HG02870 (cell line): ENCODE measurements around the gene PTPRM.

Experiments used
- ATAC-seq: cut with Tn5 transposase; IDR thresholded peaks from one replicate; pipeline ENCODE4 v1.9.1; 2021; ENCODE audit warnings: mild to moderate bottlenecking, moderate library complexity; ENCODE audit not compliant: unreplicated experiment

PTPRM gene

GRCh38 chr18:8197499-8197898 is 630.4 kb downstream of the PTPRM start:
- no peak for ATAC-seq

- no peak for ATAC-seq
Measured at GRCh38 chr18:8207996-8208395, 640.9 kb downstream of the PTPRM start.

DNA sequence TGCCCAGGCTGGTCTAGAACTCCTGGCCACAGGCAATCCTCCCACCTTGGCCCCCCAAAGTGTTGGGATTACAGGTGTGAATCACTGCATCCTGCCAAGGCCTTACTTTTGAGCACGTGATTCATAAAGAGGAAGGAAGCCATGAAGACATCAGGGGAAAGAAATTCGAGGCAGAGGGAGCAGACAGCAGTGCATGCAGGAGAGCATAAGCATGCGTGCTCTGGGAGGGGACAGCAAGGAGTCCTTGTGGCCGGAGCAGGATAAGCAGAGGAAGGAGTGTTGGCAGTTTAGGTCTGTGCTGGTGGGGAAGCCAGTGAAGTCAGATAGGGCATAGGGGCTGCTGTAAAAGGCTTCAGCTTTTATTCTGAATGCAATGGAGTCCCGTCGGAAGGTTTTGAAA is 641.6 kb downstream of the PTPRM start:
- no peak for ATAC-seq

DNA sequence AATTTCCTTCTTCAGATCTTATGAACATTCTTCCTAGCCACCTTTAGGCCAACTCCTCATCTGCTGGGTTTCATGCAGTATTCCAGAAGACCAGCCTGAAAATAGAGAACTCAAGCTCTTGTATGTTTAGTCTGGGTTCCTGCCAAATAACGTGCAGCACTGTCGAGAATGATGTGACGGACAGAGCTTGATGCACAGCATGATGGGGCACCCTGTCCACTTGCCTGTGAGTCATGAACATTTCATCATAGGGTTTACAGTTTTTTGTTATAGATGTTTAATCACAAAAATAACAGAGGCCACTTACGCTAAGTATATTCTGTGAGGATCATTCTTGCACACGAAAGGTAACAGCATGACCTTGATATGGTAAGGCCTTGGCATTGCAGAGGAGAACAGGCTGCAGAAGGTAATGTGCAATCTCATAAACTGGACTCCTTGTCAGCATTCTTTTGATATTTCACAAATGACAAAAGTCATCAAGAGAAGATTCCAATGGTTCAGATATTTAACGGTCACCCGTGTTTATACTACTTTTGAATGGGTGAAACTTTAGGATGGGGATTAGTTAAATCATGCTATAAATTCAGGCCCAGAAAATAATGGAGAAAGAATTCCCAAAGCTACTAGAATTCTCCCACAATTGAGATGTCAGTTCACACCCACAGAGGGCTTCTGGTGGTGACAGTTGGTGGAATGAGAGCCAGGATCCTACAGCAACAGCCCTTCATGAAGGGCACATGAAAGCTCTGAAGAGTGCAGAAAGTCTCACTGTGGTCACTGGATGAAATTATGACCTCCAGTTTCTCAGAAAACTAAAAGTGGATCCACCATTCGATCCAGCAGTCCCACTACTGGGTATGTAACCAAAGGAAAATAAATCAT is 646.0 kb downstream of the PTPRM start:
- no peak for ATAC-seq

DNA sequence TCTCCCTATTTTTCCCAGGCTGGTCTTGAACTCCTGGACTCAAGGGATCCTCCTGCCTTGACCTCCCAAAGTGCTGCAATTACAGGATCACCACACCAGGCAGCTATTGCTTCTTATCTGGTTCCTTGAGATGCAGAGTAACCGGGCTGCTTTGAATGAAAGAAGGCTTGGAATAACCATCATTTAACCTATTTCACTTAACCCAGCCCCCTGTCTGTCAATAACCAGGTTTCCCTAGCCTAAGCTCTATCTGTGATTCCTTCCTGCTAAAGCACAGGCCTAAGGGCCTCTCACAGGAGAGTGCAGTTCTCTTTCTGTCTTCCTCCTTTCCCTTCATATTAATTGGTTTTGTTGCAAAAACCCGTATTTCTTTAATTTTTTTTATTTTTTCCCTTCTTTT is 648.6 kb downstream of the PTPRM start:
- ATAC-seq: no peak

DNA sequence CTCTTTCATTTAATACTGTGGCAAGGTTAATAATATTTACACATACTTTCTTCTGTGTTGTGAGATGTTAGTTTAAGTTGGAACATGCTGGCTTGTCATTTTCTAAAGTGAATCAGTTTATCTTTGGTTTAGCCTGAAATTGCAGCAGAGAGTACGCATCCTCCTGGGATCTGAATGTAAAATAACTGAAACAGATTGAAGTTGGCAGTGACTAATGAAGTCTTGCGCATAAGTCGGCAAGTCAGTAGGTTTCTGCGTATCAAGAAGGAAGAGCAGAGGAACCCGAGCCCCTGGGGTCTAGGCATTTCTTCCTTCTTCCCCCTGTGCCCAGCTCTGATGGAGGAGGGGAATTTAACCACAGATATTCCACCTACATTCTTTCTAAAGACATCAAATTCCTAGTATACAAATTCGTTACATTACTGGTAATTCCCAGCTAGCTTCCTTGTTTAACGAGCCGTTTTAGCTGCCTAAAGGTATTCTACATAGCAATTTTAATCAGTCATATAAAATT is 650.0 kb downstream of the PTPRM start:
- ATAC-seq: no peak

- ATAC-seq: no peak
Measured at GRCh38 chr18:8218197-8218596, 651.1 kb downstream of the PTPRM start.

DNA sequence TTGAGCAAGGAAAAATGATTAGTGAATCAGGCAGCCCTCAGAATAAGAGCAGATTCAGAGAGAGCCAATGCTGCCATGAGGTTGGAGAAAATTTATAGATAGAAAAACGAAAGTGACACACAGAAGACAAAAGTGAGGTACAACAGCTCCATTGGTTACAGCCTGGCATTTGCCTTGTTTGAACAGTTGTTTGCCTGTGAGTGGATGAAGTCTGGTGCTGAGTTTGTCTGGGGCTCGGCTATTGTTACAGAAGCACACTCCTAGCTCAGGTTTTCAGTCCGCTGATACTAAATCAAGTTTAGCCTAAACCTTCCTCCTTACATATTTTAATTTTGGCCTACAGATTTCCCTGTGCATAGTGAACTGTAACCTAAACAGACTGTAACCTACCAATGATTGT is 654.3 kb downstream of the PTPRM start:
- no peak for ATAC-seq

DNA sequence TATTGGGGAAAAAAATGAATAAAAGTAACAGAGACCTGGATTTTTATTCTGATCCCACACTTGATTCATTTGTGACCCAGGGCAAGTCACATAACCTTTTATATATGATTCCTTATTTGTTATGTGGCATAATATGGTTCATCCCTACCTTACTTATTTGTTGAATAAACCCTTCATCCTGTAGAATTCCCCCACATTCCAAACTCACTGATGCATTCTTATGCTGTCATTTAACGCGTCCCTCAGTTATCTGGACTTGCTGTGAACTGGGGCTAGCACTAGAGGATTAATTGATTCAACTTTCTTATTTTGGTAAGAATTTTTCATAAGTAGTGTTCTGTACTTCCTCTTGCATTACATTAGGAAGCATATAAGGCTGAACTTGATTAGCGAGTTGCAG is 657.5 kb downstream of the PTPRM start:
- no peak for ATAC-seq

DNA sequence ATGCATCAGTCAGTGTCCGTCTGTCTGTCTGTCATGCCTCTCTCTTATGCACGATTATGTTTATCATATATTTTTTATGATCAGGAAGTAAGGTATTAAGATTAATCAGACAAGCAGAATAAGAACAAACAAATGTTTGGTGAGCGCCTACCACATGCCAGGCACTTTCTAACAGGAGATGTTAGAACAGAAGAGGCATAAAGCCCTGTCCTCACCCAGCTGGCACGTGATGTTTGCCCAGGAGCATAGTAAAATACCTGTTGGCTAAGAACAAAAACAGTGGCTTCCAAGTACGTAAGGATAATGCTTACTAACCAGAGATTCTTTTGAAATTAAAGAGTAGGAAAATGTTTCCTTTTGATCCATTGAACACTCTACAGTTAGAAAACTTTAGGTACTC is 661.9 kb downstream of the PTPRM start:
- no peak for ATAC-seq

- ATAC-seq: no peak
Measured at GRCh38 chr18:8229787-8230186, 662.7 kb downstream of the PTPRM start.

GRCh38 chr18:8231316-8231715 is 664.2 kb downstream of the PTPRM start:
- ATAC-seq: no peak

DNA sequence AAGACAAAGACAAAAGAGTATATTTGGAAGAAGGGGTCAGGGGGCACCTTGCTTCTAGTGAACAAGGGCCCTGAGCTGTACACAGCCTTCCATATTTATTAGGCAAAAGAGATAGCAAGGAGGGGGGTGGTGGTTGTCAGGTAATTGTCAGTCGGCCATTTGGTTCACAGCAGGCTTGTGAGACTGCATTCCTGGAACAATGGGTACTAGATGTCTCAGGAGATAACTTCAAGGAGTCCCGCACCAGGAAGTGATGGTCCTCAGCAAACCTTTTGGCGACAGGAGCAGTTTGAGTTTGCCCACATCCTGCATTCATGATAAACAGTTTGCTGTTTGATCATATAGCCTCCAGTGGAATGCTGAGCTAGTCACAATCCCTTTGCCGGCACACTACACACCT is 665.7 kb downstream of the PTPRM start:
- ATAC-seq: no peak

DNA sequence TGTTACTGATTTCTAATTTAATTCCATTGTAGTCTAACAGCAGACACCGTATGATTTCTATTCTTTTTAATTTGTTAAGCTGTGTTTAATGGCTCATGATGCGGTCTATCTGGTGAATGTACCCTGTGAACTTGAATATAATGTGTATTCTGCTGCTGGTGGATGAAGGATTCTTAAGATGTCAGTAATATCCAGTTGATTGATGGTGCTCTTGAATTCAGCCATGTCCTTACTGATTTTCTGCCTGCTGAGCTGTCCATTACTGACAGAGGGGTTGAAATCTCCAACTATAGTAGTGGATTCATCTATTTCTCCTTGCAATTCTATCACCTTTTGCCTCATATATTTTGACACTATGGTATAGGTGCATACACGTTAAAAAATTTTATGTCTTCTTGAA is 668.8 kb downstream of the PTPRM start:
- no peak for ATAC-seq

DNA sequence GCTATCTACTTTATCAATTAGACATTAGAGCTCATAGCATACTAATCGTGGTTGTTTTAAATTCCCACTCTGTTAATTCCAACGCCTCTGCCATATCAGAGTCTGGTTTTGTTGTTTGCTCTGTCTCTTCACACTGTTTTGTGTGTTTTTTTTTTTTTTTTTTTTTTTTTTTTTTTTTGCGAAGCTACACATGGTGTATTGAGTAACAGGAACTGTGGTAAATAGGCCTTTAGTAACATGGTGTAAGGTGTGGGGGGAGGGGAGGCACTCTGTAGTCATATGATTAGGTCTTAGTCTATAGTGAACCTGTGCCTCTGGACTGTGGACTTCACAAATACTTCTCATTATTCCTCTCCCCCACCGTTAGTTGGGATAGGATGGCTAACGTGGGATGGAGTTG is 671.4 kb downstream of the PTPRM start:
- no peak for ATAC-seq

- no peak for ATAC-seq
Measured at GRCh38 chr18:8241731-8242130, 674.6 kb downstream of the PTPRM start.

- ATAC-seq: no peak
Measured at GRCh38 chr18:8242151-8242696, 675.1 kb downstream of the PTPRM start.

- ATAC-seq: no peak
Measured at GRCh38 chr18:8247700-8248099, 680.6 kb downstream of the PTPRM start.

DNA sequence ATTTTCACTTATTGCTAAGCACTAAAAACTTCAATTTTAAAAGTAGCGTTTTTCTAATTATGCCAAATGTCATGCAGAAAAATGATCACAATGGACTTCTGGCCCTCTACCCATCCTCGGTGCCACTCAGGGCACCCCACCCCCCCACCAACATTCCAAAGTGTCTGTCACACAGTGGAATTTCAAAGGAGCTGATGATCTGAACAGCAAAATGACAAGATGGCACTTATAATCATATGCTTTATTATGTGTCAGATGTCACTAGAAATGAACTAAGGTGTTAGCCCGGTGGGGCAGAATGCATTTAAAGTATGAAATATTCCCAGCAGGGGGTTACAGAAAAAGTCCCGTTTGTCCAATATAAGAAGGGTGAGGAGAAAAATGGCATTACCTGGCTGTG is 681.5 kb downstream of the PTPRM start:
- no peak for ATAC-seq

- no peak for ATAC-seq
Measured at GRCh38 chr18:8249811-8250210, 682.7 kb downstream of the PTPRM start.

DNA sequence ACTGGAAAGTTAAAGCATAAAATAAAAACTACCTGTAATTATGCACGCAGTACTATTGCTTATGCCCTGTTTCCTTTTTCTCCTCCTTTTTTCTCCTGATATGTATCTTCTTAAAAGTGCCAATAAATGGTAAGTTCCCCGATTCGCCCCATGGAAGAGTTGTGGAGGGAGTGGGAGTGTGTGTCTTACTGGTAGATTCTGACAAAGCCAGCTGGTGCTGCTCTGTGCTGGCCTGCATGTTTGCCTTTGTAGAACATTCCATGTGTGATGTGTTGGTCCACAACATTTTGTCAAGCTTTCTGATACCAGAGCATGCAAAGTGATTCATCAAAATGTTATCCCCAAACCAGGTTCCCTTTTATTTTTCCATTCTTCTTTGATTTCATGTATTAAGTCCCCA is 685.3 kb downstream of the PTPRM start:
- no peak for ATAC-seq

DNA sequence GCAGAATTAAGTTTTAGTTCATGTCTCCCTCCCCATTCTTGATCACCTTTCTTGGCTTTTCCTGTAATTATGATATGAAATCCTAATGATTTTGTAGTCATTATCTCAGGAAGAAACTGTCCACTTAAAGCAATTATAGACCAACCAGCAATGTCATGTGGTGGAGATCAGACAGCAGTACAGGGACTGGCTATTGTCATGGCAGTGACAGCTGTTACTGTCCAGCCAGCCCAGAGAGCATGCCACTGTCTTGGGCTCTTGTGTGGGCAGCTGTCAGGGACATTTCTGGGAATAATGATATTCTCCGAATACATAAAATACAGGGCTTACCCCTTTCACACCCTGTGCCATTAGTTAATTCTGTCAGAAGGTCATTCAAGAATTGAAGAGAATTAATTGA is 686.8 kb downstream of the PTPRM start:
- ATAC-seq: no peak

DNA sequence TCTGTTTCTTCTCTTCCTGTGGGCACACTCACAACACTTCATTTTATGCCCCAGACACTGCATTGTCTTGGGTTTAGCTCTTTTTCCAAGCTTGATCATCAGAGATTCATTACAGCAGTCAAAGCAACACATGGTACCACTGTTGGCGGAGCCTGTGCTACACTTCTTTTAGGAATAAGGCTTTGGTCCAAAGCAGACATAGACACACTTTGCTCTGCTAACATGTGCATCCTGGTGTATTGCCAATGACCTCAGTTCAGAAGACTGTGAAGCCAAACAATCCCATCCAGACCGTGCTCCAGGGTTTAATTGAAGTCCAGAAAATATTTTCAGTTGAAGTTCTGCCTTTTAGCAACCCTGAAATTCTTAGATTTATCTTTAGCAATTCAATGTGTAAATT is 687.5 kb downstream of the PTPRM start:
- no peak for ATAC-seq
